ENCODE measurements around the gene GGTLC1. TPM values are rescaled to one million over a fixed set of nuclear protein-coding genes. Genes with fewer than 3 reads are reported as not detected.
"Not testable (repeated sequence)": the region's sequence is repeated elsewhere in the genome, so short reads cannot be mapped to it uniquely, and the experiment has no call there.

GGTLC1 gene
- total and polyA plus RNA-seq, 10 of the 15 experiments (the other 5 are each of a cell fraction or from before 2014, with no cell fraction given), result not detected

DNA sequence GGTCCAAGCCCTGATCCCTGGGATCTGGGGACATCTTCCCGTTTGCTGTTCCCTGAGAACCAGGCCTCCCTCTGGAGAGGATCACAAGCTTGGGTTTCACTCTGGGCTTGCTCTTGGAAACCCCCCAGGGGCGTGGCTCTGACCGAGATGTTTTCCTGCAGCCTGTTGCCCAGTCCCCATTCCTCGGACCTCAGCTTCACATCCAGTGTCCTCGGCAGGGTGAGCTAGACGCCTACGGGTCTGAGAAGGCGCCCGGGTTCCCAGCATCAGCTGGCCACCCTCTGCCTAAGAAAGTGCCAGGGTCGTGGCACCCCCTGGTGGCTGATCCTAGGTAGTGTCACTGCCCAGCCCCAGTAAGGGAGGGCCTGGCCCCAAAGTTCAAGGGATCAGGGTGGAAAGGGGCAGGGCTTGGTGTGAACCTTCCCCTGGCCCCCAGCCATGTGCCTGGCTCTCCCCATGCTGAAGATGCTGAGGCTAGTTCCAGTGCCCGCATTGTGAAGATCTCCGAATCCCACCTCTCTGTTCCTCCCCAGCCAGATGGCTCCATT, 4.0 kb downstream of the GGTLC1 start:
- CTCF ChIA-PET, H3K4me3 ChIP-seq: not testable (repeated sequence)

DNA sequence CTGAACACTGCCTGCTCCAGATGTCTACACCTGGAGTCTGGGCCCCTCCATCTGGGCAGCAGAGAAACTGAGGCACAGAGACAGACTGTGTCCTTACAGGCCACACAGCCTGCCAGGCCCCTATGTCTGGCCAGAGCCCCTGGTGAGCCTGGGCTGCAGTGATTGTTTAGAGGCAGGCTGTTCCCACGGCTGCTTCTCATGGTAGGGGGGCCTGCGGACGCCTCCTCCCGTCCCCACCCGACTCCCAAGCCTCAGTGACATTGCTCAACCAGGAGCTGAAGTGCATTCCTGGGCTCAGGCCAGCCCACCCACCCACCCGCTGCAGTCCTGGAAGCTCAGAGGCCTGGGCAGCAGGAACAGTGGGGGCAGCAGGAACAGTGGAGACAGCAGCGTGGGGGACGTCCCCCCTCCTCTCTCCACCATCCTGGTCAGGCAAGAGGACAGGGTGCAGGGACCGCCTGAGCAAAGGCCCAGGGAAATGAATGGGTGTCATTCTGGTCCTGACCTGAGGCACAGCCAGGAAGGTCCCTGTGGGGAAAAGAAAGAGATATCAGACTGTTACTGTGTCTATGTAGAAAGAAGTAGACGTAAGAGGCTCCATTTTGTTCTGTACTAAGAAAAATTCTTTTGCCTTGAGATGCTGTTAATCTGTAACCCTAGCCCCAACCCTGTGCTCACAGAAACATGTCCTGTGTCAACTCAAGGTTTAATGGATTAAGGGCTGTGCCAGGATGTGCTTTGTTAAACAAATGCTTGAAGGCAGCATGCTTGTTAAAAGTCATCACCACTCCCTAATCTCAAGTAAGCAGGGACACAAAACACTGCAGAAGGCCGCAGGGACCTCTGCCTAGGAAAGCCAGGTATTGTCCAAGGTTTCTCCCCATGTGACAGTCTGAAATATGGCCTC, 6.2 kb downstream of the GGTLC1 start:
- H3K9ac ChIP-seq (ENCODE audit: control insufficient read depth, insufficient read depth, low read length); CTCF ChIA-PET; H3K4me1 ChIP-seq (ENCODE audit: control insufficient read depth, insufficient read depth, low read length); SMC1A ChIA-PET (ENCODE audit: uncharacterized antibody, unreplicated experiment); in situ Hi-C loops (cut with MboI); H3K27ac ChIP-seq (ENCODE audit: control insufficient read depth, insufficient read depth); H3K4me2 ChIP-seq (ENCODE audit: control insufficient read depth, insufficient read depth); RAD21 ChIA-PET (ENCODE audit: unreplicated experiment); DNase-seq (ENCODE audit: low read depth, low spot score); H2AFZ ChIP-seq (ENCODE audit: control insufficient read depth, low read depth, low read length); H3K79me2 ChIP-seq (ENCODE audit: control insufficient read depth, insufficient read depth, low read length); H3K36me3 ChIP-seq (ENCODE audit: control insufficient read depth in 2 of 2, insufficient read depth in 2 of 2, low read length in 1 of 2); H4K20me1 ChIP-seq (ENCODE audit: control insufficient read depth, insufficient read depth); H3K4me3 ChIP-seq; FAIRE-seq; BruUV-seq (replicated peaks); H3K9me3 ChIP-seq (replicated peaks; ENCODE audit: control insufficient read depth, insufficient read depth, low read length); ATAC-seq; POLR2A ChIA-PET; H3K27me3 ChIP-seq (replicated peaks in 1 of 2; ENCODE audit: control insufficient read depth in 2 of 2, insufficient read depth in 2 of 2, low read length in 1 of 2): not testable (repeated sequence)
- 28% methylated on average over 8 of the region's 11 CpGs for WGBS (ENCODE audit: insufficient coverage, insufficient replicate concordance, low lambda C conversion rate, missing lambda C conversion rate)
- intact Hi-C loops (cut with micrococcal nuclease; ENCODE audit: unreplicated experiment), result loop anchor here (5.0 kb wide), 1 partner anchor 45 kb away; no protein-coding TSS in a partner anchor

More for the DNA sequence above, 4.0 kb downstream of the GGTLC1 start:
- TF ChIP-seq, protein P1, sequence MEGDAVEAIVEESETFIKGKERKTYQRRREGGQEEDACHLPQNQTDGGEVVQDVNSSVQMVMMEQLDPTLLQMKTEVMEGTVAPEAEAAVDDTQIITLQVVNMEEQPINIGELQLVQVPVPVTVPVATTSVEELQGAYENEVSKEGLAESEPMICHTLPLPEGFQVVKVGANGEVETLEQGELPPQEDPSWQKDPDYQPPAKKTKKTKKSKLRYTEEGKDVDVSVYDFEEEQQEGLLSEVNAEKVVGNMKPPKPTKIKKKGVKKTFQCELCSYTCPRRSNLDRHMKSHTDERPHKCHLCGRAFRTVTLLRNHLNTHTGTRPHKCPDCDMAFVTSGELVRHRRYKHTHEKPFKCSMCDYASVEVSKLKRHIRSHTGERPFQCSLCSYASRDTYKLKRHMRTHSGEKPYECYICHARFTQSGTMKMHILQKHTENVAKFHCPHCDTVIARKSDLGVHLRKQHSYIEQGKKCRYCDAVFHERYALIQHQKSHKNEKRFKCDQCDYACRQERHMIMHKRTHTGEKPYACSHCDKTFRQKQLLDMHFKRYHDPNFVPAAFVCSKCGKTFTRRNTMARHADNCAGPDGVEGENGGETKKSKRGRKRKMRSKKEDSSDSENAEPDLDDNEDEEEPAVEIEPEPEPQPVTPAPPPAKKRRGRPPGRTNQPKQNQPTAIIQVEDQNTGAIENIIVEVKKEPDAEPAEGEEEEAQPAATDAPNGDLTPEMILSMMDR (IDR thresholded peaks at IDR 0.05 in 2 of 3, conservative IDR thresholded peaks at IDR 0.05 in 1 of 3; ENCODE audit: control insufficient read depth in 2 of 3, extremely low read depth in 1 of 3, insufficient read depth in 1 of 3, low read depth in 3 of 3, low read length in 3 of 3), result 0 out of 6 replicates have a peak, but pooled peaks of 1 of the 3 experiments have one; percentile 13
- H4K20me1 ChIP-seq (ENCODE audit: control insufficient read depth, insufficient read depth); H3K79me2 ChIP-seq (ENCODE audit: control insufficient read depth, insufficient read depth, low read length); in situ Hi-C loops (cut with MboI); H3K9me3 ChIP-seq (replicated peaks; ENCODE audit: control insufficient read depth, insufficient read depth, low read length); H3K36me3 ChIP-seq (ENCODE audit: control insufficient read depth in 2 of 2, insufficient read depth in 2 of 2, low read length in 1 of 2); DNase-seq (ENCODE audit: low read depth, low spot score); H2AFZ ChIP-seq (ENCODE audit: control insufficient read depth, low read depth, low read length); RAD21 ChIA-PET (ENCODE audit: unreplicated experiment); H3K27ac ChIP-seq (ENCODE audit: control insufficient read depth, insufficient read depth); POLR2A ChIA-PET; FAIRE-seq; SMC1A ChIA-PET (ENCODE audit: uncharacterized antibody, unreplicated experiment); BruUV-seq (replicated peaks); H3K4me2 ChIP-seq (ENCODE audit: control insufficient read depth, insufficient read depth); H3K4me1 ChIP-seq (ENCODE audit: control insufficient read depth, insufficient read depth, low read length); ATAC-seq; H3K9ac ChIP-seq (ENCODE audit: control insufficient read depth, insufficient read depth, low read length); H3K27me3 ChIP-seq (replicated peaks in 1 of 2; ENCODE audit: control insufficient read depth in 2 of 2, insufficient read depth in 2 of 2, low read length in 1 of 2): not testable (repeated sequence)
- 5% methylated on average over 8 of the region's 12 CpGs for WGBS (ENCODE audit: insufficient coverage, insufficient replicate concordance, low lambda C conversion rate, missing lambda C conversion rate)
- intact Hi-C loops (cut with micrococcal nuclease; ENCODE audit: unreplicated experiment), result loop anchor here (5.0 kb wide), 1 partner anchor 47 kb away; no protein-coding TSS in a partner anchor

DNA sequence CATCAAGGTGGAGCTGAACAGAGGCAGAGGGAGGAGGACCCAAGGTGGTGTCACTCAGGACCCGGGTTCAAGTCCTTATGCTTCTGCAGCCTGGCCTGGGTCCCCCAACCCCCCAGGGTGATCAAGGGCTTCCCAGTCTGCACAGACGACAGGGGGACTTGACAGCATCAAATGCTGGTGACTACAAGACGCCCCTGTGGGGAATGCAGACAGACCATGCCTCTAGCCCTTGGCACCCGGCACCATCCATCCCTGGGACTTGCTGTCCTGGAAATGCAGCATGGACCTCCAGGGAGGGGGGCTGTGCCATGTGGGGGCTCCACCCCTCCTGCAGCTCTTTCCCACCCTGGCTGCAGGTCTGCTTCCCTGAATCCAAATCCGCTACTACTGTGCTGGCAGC, 7.1 kb downstream of the GGTLC1 start:
- BruUV-seq (replicated peaks); CTCF ChIA-PET; ATAC-seq; H3K4me3 ChIP-seq; H3K79me2 ChIP-seq (ENCODE audit: control insufficient read depth, insufficient read depth, low read length); POLR2A ChIA-PET; H3K4me2 ChIP-seq (ENCODE audit: control insufficient read depth, insufficient read depth); H3K27ac ChIP-seq (ENCODE audit: control insufficient read depth, insufficient read depth); DNase-seq (ENCODE audit: low read depth, low spot score); in situ Hi-C loops (cut with MboI); H2AFZ ChIP-seq (ENCODE audit: control insufficient read depth, low read depth, low read length); H3K9me3 ChIP-seq (replicated peaks; ENCODE audit: control insufficient read depth, insufficient read depth, low read length); SMC1A ChIA-PET (ENCODE audit: uncharacterized antibody, unreplicated experiment); H3K9ac ChIP-seq (ENCODE audit: control insufficient read depth, insufficient read depth, low read length); H3K27me3 ChIP-seq (replicated peaks in 1 of 2; ENCODE audit: control insufficient read depth in 2 of 2, insufficient read depth in 2 of 2, low read length in 1 of 2); FAIRE-seq; H4K20me1 ChIP-seq (ENCODE audit: control insufficient read depth, insufficient read depth); RAD21 ChIA-PET (ENCODE audit: unreplicated experiment); H3K36me3 ChIP-seq (ENCODE audit: control insufficient read depth in 2 of 2, insufficient read depth in 2 of 2, low read length in 1 of 2); H3K4me1 ChIP-seq (ENCODE audit: control insufficient read depth, insufficient read depth, low read length): not testable (repeated sequence)
- intact Hi-C loops (cut with micrococcal nuclease; ENCODE audit: unreplicated experiment), result loop anchor here (5.0 kb wide), 1 partner anchor 44 kb away; no protein-coding TSS in a partner anchor
- 20% methylated on average over 5 of the region's 5 CpGs for WGBS (ENCODE audit: insufficient coverage, insufficient replicate concordance, low lambda C conversion rate, missing lambda C conversion rate)

All from GM12878 (cell line).